ENCODE data around the gene THRAP3. TPM values are rescaled to one million over a fixed set of nuclear protein-coding genes. Genes with fewer than 3 reads are reported as not detected.

The THRAP3 gene
- 55.6 and 95.5 TPM in 2 replicates for total RNA-seq

DNA sequence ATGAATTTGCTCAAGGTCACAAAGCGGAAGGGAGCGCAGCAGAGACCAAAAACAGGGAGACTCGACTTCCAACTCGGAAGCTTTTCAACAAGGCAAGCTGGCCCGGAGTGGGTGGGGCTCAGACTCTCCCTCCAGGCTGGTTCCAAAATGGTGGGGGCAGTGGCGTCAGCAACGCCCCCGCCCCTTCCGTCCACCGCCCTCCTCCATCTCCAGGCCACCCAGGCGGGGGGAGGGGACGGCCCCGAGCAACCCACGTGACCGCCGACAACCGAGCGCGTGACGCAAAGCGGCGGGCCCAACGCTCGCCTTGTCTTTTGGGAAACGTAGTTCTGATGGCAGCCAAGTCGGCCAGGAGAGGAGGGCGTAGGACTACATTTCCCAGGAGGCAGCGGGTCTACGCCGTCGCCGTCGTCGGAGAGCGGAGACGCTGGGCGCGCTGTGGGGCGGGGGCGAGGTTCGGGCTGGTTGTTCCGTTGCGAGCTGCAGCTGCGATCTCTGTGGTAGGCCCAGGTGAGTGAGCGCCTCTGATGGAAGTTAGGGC, at the start of gene THRAP3:
THRAP3 (plus strand) TSS at position 448 of the 541 bp plus-strand sequence. CDS start 58,121 bp downstream, outside the sequence.

GRCh38 chr1:36306210-36306901, 82.1 kb downstream of the THRAP3 start, which contains the start of gene SH3D21:
TSS of gene SH3D21 (plus strand) at chr1:36306368. CDS start at chr1:36306421, 53 bp downstream.

GRCh38 chr1:36323636-36324352, 99.6 kb downstream of the THRAP3 start, which contains the start of gene EVA1B:
TSS of gene EVA1B (minus strand) at chr1:36323645. CDS start at chr1:36323037, 608 bp downstream.

Other genes starting within 250 kb of the THRAP3 start
- 0.21 and 0.65 TPM in 2 replicates for gene TEKT2, start 140.3 kb upstream of the THRAP3 start, total RNA-seq
- 53.6 and 69.9 TPM in 2 replicates for gene ADPRS, start 135.6 kb upstream of the THRAP3 start, total RNA-seq
- 0.74 and 1.1 TPM in 2 replicates for gene COL8A2, start 99.2 kb upstream of the THRAP3 start, total RNA-seq
- 105 and 113 TPM in 2 replicates for gene TRAPPC3, start 75.0 kb upstream of the THRAP3 start, total RNA-seq
- gene MAP7D1, start 68.3 kb upstream of the THRAP3 start, total RNA-seq: 215 and 318 TPM in 2 replicates
- gene SH3D21, start 81.9 kb downstream of the THRAP3 start, total RNA-seq: 5.8 and 7.6 TPM in 2 replicates
- gene EVA1B, start 99.2 kb downstream of the THRAP3 start, total RNA-seq: 32.0 and 36.7 TPM in 2 replicates
- gene STK40, start 161.5 kb downstream of the THRAP3 start, total RNA-seq: 14.4 and 14.5 TPM in 2 replicates
- gene LSM10, start 173.5 kb downstream of the THRAP3 start, total RNA-seq: 29.7 and 45.2 TPM in 2 replicates
- 6.4 and 11.0 TPM in 2 replicates for gene OSCP1, start 226.0 kb downstream of the THRAP3 start, total RNA-seq
- gene MRPS15, start 239.9 kb downstream of the THRAP3 start, total RNA-seq: 94.2 and 192 TPM in 2 replicates